ENCODE measurements around the gene MYRIP.

The MYRIP gene

DNA sequence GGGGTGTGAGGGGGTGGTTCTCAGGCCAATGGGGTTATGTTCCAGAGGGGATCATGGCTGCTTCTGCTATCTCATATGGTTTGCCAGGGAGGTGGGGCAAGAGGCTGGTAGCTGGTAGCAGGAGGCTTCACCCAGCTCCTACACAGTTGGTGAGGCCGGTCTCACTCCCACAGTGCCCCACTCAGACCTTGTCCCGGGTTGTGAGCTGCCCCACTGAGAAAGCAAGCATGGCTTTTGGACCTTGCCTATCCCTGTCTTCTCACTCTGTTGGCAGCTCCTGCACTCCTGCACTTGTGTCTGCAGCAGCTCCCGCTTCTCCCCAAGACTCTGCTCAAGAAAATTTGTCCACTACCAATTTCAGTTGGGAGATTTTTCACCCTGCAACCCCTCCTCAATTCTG, 46.1 kb downstream of the MYRIP start:
- no peak overlapping the region for H3K27ac ChIP-seq (ENCODE audit: low read length)
- H3K4me3 ChIP-seq (ENCODE audit: low read length): no peak overlapping the region
- no peaks in the 10 kb centered on the region for H3K27me3 ChIP-seq (ENCODE audit: insufficient read depth, low read length)
- no peak overlapping the region for H3K9ac ChIP-seq (ENCODE audit: low read depth, low read length)
- H3K36me3 ChIP-seq (ENCODE audit: insufficient read depth, low read depth, low read length): no peaks in the 10 kb centered on the region
- no peaks in the 10 kb centered on the region; the same call in 1 of the 2 replicates for H3K9me3 ChIP-seq (ENCODE audit: insufficient read depth, low read depth, low read length)
- no peaks in the 10 kb centered on the region for H3K4me1 ChIP-seq (ENCODE audit: insufficient read depth, low read length)

DNA sequence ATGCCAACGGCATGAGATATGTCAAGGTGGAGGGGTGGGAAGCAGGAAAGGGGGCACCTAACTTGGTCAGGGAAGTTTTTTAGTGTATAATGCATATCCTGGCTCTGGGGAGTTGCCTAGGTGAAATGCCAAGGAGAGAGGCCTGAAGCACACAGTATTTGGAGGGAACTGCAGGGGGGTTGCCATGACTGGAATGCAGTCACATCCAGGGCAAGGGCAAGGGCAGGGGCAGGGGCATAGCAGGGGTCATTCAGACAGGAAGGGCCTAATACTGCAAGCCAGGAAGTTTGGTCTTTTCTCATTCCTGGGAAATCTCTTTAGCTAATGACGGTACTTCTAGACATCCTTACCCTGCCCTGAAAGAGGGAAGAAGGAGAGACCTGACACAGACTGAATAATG, 60.5 kb downstream of the MYRIP start:
- no peak overlapping the region for H3K27ac ChIP-seq (ENCODE audit: low read length)
- H3K4me1 ChIP-seq (ENCODE audit: insufficient read depth, low read length): peaks cover 9% of the 10 kb centered on the region
- H3K9me3 ChIP-seq (ENCODE audit: insufficient read depth, low read depth, low read length): no peaks in the 10 kb centered on the region
- H3K36me3 ChIP-seq (ENCODE audit: insufficient read depth, low read depth, low read length): no peaks in the 10 kb centered on the region
- no peak overlapping the region for H3K4me3 ChIP-seq (ENCODE audit: low read length)
- no peak overlapping the region for H3K9ac ChIP-seq (ENCODE audit: low read depth, low read length)
- H3K27me3 ChIP-seq (ENCODE audit: insufficient read depth, low read length): no peaks in the 10 kb centered on the region

DNA sequence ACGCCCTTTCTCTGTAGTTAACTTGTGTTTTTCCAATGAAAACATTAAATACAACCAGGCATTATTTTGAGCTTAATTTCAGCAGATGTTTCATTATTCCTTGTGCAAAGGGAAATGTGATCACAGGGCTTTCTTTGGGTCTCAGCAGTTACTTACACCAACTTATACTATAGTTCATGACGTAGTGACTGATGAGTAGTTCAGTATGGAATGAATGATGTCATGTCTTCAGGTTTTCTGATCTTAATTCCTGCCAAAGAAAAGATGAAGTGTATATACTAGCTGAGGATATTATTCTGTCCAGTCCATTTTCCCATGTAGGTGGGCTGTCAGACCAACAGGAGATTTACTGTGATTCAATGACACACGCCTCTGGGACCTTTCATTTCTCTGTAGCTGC, 61.3 kb downstream of the MYRIP start:
- no peaks in the 10 kb centered on the region for H3K27me3 ChIP-seq (ENCODE audit: insufficient read depth, low read length)
- no peaks in the 10 kb centered on the region for H3K36me3 ChIP-seq (ENCODE audit: insufficient read depth, low read depth, low read length)
- peaks cover 9% of the 10 kb centered on the region for H3K4me1 ChIP-seq (ENCODE audit: insufficient read depth, low read length)

DNA sequence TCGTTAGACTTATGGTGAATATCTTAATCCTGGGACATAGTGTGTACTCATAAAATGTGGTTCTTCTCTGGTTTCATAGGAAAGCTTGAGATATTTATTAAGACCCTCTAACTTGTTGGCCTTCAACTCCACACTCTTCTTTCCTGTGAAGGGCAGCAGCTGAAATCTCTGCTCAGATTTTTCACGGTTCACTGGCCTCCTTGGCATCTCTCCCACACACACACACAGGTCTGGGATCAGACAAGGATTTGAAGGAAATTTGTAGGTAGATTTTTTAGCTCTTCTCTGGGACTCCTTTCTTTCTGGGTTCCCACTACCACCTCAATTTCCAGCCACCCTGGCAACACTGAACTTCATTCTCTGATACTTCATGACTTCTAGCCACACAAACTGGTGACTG, 70.2 kb downstream of the MYRIP start:
- Histone ChIP-seq H3K27me3 (ENCODE audit: insufficient read depth, low read length) (no peaks in the 10 kb centered on the region), H3K4me3 (ENCODE audit: low read length) (no peak overlapping the region), H3K9ac (ENCODE audit: low read depth, low read length) (no peak overlapping the region), H3K36me3 (ENCODE audit: insufficient read depth, low read depth, low read length) (no peaks in the 10 kb centered on the region), H3K27ac (ENCODE audit: low read length) (no peak overlapping the region), H3K9me3 (ENCODE audit: insufficient read depth, low read depth, low read length) (peaks cover 7% of the 10 kb centered on the region; the same call in 1 of the 2 replicates), H3K4me1 (ENCODE audit: insufficient read depth, low read length) (no peaks in the 10 kb centered on the region)

More for the DNA sequence above, 61.3 kb downstream of the MYRIP start:
- no peak overlapping the region for H3K9ac ChIP-seq (ENCODE audit: low read depth, low read length)
- H3K4me3 ChIP-seq (ENCODE audit: low read length): no peak overlapping the region
- no peaks in the 10 kb centered on the region for H3K9me3 ChIP-seq (ENCODE audit: insufficient read depth, low read depth, low read length)
- no peak overlapping the region for H3K27ac ChIP-seq (ENCODE audit: low read length)

- H3K4me1 ChIP-seq (ENCODE audit: insufficient read depth, low read length): no peaks in the 10 kb centered on the region
- no peak overlapping the region for H3K4me3 ChIP-seq (ENCODE audit: low read length)
- no peak overlapping the region for H3K9ac ChIP-seq (ENCODE audit: low read depth, low read length)
- no peak overlapping the region for H3K27ac ChIP-seq (ENCODE audit: low read length)
- H3K27me3 ChIP-seq (ENCODE audit: insufficient read depth, low read length): no peaks in the 10 kb centered on the region
- no peaks in the 10 kb centered on the region for H3K36me3 ChIP-seq (ENCODE audit: insufficient read depth, low read depth, low read length)
- peaks cover 7% of the 10 kb centered on the region; the same call in 1 of the 2 replicates for H3K9me3 ChIP-seq (ENCODE audit: insufficient read depth, low read depth, low read length)
Observed at GRCh38 chr3:39882111-39882510, 72.7 kb downstream of the MYRIP start.

DNA sequence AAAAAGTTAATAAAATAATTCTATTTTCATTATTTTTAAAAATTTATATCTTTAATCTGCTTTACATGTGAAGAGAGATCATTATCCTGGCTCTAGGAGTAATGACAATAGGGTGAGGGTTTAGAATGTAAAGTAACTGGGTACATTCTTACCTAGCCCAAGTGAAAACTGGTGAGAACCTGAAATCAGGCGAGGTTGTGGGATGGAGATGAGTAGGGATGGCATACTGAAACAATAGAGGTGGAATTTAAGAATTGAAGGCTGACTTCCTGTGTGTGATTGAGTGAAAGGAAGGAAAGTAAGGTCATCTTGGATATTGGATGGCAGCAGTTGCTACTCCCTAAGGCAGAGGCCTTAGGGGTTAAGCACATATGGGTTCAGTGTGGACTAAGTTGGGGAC, 82.7 kb downstream of the MYRIP start:
- H3K4me1 ChIP-seq (ENCODE audit: insufficient read depth, low read length): peaks cover 2% of the 10 kb centered on the region; the same call in 1 of the 2 replicates
- no peak overlapping the region for H3K27ac ChIP-seq (ENCODE audit: low read length)
- no peaks in the 10 kb centered on the region for H3K9me3 ChIP-seq (ENCODE audit: insufficient read depth, low read depth, low read length)
- no peak overlapping the region for H3K4me3 ChIP-seq (ENCODE audit: low read length)
- no peaks in the 10 kb centered on the region for H3K36me3 ChIP-seq (ENCODE audit: insufficient read depth, low read depth, low read length)
- no peak overlapping the region for H3K9ac ChIP-seq (ENCODE audit: low read depth, low read length)
- H3K27me3 ChIP-seq (ENCODE audit: insufficient read depth, low read length): no peaks in the 10 kb centered on the region

GRCh38 chr3:39896184-39896583, 86.8 kb downstream of the MYRIP start:
- H3K27ac ChIP-seq (ENCODE audit: low read length): no peak overlapping the region
- H3K9ac ChIP-seq (ENCODE audit: low read depth, low read length): no peak overlapping the region
- H3K9me3 ChIP-seq (ENCODE audit: insufficient read depth, low read depth, low read length): no peaks in the 10 kb centered on the region
- H3K27me3 ChIP-seq (ENCODE audit: insufficient read depth, low read length): no peaks in the 10 kb centered on the region
- no peak overlapping the region for H3K4me3 ChIP-seq (ENCODE audit: low read length)
- no peaks in the 10 kb centered on the region for H3K36me3 ChIP-seq (ENCODE audit: insufficient read depth, low read depth, low read length)
- H3K4me1 ChIP-seq (ENCODE audit: insufficient read depth, low read length): peaks cover 7% of the 10 kb centered on the region; the same call in 1 of the 2 replicates

- peaks cover 7% of the 10 kb centered on the region; the same call in 1 of the 2 replicates for H3K4me1 ChIP-seq (ENCODE audit: insufficient read depth, low read length)
- H3K36me3 ChIP-seq (ENCODE audit: insufficient read depth, low read depth, low read length): no peaks in the 10 kb centered on the region
- no peaks in the 10 kb centered on the region for H3K27me3 ChIP-seq (ENCODE audit: insufficient read depth, low read length)
- H3K27ac ChIP-seq (ENCODE audit: low read length): no peak overlapping the region
- H3K9ac ChIP-seq (ENCODE audit: low read depth, low read length): no peak overlapping the region
- no peak overlapping the region for H3K4me3 ChIP-seq (ENCODE audit: low read length)
- H3K9me3 ChIP-seq (ENCODE audit: insufficient read depth, low read depth, low read length): no peaks in the 10 kb centered on the region
Observed at GRCh38 chr3:39900462-39901002, 91.1 kb downstream of the MYRIP start.

DNA sequence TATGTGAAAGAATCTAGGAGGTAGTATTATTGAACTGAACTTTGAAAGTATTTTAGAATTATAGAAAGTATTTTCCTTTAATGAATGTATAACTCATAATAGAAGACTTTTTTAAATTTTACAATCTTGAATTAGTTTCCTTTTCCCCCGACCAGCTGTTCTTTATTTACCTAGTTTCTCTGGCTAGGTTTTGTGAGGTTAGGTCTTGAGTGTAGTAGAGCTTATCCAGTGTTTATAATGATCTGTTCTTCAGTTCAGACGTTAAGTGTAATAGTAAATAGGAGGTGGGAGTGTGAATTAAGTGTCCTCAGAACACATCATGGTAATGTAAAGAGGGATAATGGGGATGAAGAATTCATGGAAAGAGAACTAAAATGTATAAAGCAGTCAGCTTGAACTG, 93.8 kb downstream of the MYRIP start:
- H3K4me3 ChIP-seq (ENCODE audit: low read length): no peak overlapping the region
- H3K4me1 ChIP-seq (ENCODE audit: insufficient read depth, low read length): 0 out of 2 replicates have a peak, but pooled peaks cover 3% of the 10 kb centered on the region
- H3K9ac ChIP-seq (ENCODE audit: low read depth, low read length): no peak overlapping the region
- no peaks in the 10 kb centered on the region for H3K36me3 ChIP-seq (ENCODE audit: insufficient read depth, low read depth, low read length)
- no peaks in the 10 kb centered on the region for H3K9me3 ChIP-seq (ENCODE audit: insufficient read depth, low read depth, low read length)
- H3K27ac ChIP-seq (ENCODE audit: low read length): no peak overlapping the region
- no peaks in the 10 kb centered on the region for H3K27me3 ChIP-seq (ENCODE audit: insufficient read depth, low read length)

- Histone ChIP-seq H3K27me3 (ENCODE audit: insufficient read depth, low read length) (no peaks in the 10 kb centered on the region), H3K4me3 (ENCODE audit: low read length) (no peak overlapping the region), H3K4me1 (ENCODE audit: insufficient read depth, low read length) (no peaks in the 10 kb centered on the region), H3K9ac (ENCODE audit: low read depth, low read length) (no peak overlapping the region), H3K36me3 (ENCODE audit: insufficient read depth, low read depth, low read length) (no peaks in the 10 kb centered on the region), H3K27ac (ENCODE audit: low read length) (no peak overlapping the region), H3K9me3 (ENCODE audit: insufficient read depth, low read depth, low read length) (no peaks in the 10 kb centered on the region)
Observed at GRCh38 chr3:39905788-39906187, 96.4 kb downstream of the MYRIP start.

GRCh38 chr3:39907981-39908380, 98.6 kb downstream of the MYRIP start:
- H3K9me3 ChIP-seq (ENCODE audit: insufficient read depth, low read depth, low read length): no peaks in the 10 kb centered on the region
- H3K4me3 ChIP-seq (ENCODE audit: low read length): no peak overlapping the region
- H3K4me1 ChIP-seq (ENCODE audit: insufficient read depth, low read length): 0 out of 2 replicates have a peak, but pooled peaks cover 3% of the 10 kb centered on the region
- no peaks in the 10 kb centered on the region for H3K27me3 ChIP-seq (ENCODE audit: insufficient read depth, low read length)
- no peak overlapping the region for H3K27ac ChIP-seq (ENCODE audit: low read length)
- no peaks in the 10 kb centered on the region for H3K36me3 ChIP-seq (ENCODE audit: insufficient read depth, low read depth, low read length)
- no peak overlapping the region for H3K9ac ChIP-seq (ENCODE audit: low read depth, low read length)

- H3K4me1 ChIP-seq (ENCODE audit: insufficient read depth, low read length): 0 out of 2 replicates have a peak, but pooled peaks cover 3% of the 10 kb centered on the region
- H3K27me3 ChIP-seq (ENCODE audit: insufficient read depth, low read length): no peaks in the 10 kb centered on the region
- H3K9me3 ChIP-seq (ENCODE audit: insufficient read depth, low read depth, low read length): no peaks in the 10 kb centered on the region
Observed at GRCh38 chr3:39910135-39910534, 100.7 kb downstream of the MYRIP start.

More at GRCh38 chr3:39910135-39910534, 100.7 kb downstream of the MYRIP start:
- Histone ChIP-seq H3K9ac (ENCODE audit: low read depth, low read length) (no peak overlapping the region), H3K27ac (ENCODE audit: low read length) (no peak overlapping the region), H3K36me3 (ENCODE audit: insufficient read depth, low read depth, low read length) (no peaks in the 10 kb centered on the region), H3K4me3 (ENCODE audit: low read length) (no peak overlapping the region)

All from iPS-20b (cell line).